Fibroblast of gingiva (primary cell): Measurements from ENCODE around the gene ABCA1.
A peak's percentile ranks its signal among the peaks of the same experiment; 100 is the strongest.
"Not testable (repeated sequence)": the region's sequence is repeated elsewhere in the genome, so short reads cannot be mapped to it uniquely, and the experiment has no call there.

Experiments
- DNase-seq: peaks from one replicate; pipeline ENCODE4 v3.0.0-alpha.2; 2011; ENCODE audit warnings: low read depth

The ABCA1 gene

DNA sequence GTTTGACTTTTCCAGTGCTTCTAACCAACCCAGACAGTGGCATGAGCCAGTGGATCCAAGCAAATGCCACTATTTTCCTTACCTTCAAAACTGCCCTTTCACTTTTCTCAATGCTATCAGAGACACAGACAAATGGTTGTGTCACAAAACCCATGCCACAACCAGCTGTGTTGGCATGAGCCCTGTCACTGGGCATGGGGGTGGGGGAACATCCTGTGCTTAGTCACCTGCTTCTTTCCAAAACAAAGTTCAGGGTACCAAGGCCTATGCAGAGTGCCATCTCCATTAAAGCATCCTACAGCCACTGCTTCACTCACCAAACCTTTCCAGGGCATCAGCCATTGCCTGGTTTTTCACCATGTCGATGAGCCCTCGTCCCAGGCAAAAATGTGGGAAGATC, 133.9 kb downstream of the ABCA1 start:
- DNase-seq, result no peak

DNA sequence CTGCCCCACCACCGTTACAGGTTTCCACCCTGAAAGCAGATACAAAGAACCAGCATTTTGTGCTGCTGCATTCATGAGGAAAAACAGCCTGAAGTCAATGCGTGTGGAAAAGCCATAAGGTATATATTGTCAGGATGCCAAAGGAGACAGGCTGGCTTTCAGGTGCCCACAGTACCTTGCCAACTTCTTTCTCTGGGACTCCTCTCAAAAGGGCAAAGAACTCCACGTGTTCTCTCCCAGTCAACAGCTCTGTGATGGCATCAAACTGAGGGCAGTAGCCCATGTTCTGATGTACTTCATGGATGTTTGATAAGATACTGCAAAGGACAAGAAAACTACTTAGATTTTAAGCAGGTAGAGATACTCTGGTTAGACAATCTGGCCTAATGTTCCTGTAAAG, 139.7 kb downstream of the ABCA1 start:
- DNase-seq, result no peak

DNA sequence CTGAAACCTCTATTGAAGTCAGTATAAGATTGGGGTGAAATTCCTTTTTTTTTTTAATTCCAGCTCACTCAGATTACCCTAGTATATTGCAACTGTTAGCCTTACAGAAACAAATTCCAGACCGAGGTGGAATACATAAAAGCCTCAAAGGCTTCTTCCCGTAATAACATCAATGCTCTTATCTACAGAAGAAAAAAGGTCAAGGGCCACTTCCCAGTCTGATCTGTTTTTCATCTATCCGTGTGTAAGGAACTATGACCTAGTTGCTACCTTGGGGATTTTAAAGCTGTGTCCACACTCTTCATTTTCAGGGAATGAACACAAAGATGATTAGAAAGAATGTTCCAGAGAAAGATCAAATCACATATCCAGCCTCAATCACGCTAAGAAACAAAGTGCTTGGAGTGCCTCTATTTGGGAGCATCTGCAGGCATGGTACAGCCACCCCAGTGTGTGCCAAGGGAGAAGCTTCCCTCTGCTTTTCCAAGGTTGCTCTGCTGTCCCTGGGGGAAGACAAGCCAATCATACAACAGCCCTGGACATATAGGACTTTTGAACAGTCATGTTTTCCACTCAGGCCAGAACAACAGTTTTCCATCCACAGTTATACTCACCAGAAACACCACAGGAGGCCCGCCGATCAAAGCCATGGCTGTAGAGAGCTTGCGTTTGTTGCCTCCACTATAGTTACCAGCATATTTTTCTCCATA, 140.5 kb downstream of the ABCA1 start:
- no peak for DNase-seq

DNA sequence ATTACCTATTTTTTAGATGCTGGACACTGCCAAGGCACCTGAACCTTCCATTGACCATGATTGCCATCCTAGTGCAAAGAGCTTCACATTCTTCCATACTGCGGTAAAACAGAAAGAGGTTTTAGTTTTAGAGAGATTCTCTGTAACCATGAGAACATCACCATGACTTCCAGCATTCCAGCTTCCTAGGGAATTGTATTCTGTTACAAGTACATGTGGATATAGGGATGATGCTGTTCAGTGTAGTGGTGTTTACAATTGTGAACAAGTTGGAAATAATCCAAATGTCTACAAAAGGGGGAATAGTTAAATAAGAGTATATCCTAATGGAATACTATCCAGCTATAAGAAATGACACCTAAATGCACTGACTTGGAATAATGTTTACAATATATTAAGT, 141.7 kb downstream of the ABCA1 start:
- no peak for DNase-seq

DNA sequence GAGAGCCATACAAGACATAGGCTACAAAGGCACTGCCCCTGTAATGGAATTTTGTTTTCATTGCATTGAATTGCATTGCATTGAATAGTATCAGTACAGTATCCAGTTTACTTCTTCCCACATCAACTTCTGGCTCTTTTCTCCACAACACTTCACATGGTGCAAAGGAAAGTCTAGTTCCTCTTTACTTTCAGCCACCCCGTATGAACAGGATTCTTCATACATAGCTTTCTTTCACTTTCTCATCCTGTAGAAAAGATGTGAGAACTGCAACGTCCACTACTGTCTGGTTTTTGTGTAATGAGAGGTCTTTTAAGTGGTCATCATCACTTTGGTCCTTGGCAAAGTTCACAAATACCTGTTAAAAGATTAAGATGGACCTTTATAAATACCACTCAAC, 143.9 kb downstream of the ABCA1 start:
- DNase-seq, result no peak

DNA sequence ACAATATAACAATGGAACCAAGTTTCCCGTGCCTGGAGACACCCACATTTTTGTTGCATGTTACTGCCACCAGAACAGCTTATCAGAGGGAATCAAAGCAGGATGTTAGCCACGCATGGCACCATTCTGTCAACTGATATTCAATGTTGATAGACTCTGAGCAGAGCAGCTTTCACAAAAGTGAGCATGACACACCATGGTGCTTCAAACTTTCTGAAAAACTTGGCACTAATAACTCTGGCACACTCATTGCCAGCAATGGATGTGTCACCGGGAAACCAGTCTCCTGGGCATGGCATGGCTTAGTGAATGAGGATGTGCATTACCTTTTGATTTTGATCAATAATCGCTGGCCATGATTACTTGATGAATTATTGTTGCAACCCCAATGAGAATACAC, 144.4 kb downstream of the ABCA1 start:
- DNase-seq, result no peak

DNA sequence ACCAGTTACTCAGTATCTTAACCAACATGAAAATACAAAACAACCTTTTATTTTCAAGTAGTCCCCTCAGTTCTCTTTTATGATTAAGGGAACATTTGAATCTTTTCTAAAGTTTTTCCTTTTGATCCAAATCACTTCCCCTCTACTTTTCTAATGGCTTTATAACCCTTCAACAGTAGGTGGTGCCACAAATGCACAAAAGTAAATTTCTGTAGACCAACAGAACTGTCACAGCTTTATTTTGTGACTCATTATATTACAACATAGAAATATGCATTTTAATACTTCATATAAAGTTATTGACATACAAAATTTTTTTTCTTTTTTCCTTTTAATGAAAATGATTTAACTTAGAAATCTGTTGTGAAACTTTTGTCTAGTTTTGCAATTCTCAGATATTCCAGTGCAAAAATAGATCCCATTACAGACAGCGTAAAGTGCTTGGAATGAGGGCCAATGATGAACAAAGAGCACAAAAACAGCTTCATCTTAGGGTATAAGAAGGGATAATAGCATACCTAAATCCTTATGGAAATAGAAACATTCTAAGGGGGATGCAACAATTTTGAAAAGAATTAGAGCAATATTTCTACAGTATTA, 147.1 kb downstream of the ABCA1 start:
- peak; percentile 72 for DNase-seq

DNA sequence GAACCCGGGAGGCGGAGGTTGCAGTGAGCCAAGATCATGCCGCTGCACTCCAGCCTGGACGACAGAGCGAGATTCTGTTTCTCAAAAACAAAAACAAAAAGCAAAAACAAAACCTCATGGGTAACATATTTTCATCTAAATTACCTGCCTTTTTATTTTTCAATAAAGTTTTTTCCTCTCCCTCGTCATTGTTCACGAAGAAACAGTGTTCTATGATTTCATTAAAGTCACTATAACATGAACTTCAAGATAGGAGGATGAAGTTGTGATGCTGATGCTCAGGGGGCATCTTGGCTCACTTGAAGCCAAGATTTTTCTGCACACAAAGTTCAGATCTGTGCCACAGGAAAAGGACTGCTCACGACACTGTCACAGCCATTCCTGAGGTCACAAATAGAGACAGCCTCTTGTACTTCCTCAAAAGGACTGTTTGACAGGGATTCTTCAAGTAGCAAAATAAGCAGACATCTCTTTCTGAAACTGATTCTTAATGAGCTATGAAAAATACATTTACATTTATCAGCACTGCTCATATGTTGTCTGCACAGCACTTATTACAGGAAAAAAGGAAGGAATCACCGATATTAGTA, 147.9 kb downstream of the ABCA1 start:
- no peak for DNase-seq

DNA sequence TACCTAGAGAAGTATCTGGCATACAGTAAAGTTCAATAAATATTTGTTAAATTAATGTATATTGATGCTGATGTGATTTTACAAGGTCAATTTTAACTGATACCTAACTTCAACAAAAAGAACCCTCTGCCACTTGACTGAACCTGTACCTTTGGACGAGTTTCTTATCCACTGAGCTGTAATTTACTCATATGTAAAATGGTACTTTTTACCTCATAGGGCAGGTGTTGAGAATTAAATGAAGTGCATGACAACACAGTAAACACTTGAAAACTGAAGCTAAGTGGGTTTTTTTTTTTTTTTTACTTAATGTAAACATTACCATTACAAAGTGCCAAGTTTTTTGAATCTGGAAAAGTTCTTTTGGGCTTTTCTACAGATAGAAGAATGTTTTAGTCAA, 148.6 kb downstream of the ABCA1 start:
- DNase-seq, result no peak

DNA sequence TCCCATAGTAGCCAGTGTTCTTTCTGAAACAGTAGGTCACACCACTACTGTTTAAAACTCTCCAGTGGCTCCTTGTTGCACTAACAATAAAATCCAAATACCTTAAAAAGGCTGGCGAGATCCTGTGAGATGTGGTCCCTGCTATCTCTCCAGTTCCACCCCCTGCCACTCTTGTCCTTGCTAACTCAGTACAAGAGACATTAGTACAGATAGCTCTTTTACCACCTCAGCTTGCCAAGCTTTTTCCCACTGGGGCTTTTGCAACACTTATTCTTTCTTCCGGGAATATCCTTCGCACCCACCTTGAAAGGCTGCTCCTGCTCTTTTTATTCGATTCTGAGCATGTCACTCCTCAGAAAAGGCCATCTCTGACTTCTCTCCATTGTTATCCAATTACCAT, 149.2 kb downstream of the ABCA1 start:
- DNase-seq, result no peak

DNA sequence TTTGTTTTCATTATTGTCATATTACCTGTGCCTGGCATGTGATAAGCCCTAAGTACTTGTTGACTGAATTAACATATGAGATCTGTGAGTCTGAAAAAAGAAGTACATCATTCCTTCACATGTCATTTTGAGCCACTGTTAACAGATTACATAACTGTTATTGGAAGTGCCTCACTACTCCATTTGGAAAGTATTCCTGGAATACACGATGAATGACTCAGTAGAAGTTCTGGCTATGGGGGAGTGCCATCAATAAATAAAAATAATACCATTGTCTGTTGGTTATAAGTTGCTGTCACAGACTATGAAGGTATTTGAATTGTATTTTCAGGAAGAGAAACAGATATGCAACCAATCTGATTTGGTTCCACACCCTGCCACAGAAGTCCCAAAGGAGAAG, 151.2 kb downstream of the ABCA1 start:
- no peak for DNase-seq

DNA sequence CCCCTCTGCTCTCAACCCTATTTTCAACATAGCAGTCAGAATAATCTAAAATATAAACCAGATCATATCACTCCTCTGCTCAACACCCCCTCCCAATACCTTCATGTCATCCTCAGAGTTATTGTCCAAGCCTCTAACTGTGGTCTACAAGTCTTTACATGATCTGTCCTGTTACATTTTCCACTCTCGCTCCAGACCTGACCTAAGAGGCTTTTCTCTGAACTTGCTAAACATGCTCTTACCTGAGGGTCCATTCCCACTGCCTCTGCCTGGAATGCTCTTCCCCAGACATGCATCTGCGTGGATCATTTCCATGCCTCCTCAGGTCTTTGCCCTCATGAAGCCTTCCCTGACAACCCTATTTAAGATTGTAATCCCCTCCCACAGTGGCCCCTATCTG, 152.0 kb downstream of the ABCA1 start:
- DNase-seq, result no peak

DNA sequence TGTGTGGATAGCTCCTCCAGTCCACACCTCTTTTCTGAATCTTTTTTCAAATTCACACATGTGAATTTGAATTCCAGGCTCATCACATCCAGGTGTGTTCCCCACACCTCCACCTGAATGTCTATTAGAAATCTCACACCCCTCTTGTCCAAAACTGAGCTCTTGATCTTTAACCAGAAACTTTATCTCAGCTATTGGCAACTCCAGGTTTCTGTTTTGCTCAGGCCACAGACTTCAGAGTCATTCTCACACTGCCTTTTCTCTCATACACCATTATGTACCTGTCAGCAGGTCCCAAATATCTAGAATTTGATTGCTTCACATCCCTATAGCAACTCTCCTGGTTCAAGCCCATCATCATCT, 152.4 kb downstream of the ABCA1 start:
- DNase-seq, result no peak

DNA sequence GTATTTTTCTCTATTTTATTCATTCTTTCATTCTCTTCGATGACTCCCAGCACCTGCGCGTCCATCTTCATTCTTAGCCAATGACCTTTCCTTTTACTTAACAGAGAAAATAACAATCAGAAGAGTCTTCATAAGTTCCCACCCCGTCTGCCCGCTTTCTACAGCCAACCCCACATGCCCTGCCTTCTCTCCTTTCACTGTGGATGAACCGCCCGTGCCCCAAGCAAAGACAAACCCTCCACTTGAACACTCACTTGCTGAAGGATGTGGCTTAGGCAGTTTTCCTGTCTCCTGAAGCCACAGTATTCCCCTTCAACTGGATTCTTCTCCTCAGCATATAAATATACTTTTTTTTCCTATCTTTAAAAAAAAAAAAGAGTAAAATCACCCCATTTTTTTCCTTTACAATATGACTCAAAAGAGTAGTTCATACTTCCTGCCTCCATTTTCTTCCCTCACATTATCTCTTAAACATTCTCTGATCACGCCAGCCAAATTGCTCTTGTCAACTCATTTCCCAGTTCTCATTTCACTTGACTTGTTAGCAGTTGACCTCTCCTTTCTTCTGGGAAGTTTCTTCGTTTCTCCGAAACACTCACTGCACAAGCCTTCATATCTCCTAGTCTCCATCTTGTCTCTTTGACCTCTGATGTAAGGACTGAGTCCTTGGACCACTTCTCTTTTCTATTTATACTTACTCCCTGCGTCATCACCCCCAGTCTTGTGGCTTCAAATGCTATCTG, 153.0 kb downstream of the ABCA1 start:
- DNase-seq, result no peak

DNA sequence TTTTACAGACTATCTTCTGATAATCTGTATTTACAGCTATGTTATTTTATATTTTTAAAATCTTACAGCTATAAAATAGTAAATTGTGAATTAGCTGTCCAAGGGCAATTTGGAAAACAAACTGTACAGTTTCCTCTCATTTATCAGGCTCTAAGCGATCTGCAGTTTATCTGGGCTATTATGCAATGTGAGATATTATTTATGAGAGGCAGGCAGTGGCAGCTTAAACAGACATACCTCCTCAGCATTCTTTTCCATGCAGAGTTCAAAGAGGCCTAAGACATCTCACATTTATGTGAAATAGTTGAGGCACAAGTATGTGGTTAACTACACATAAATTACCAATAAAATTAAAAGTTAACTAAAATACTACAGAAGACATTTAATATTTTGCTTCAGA, 153.8 kb downstream of the ABCA1 start:
- no peak for DNase-seq

DNA sequence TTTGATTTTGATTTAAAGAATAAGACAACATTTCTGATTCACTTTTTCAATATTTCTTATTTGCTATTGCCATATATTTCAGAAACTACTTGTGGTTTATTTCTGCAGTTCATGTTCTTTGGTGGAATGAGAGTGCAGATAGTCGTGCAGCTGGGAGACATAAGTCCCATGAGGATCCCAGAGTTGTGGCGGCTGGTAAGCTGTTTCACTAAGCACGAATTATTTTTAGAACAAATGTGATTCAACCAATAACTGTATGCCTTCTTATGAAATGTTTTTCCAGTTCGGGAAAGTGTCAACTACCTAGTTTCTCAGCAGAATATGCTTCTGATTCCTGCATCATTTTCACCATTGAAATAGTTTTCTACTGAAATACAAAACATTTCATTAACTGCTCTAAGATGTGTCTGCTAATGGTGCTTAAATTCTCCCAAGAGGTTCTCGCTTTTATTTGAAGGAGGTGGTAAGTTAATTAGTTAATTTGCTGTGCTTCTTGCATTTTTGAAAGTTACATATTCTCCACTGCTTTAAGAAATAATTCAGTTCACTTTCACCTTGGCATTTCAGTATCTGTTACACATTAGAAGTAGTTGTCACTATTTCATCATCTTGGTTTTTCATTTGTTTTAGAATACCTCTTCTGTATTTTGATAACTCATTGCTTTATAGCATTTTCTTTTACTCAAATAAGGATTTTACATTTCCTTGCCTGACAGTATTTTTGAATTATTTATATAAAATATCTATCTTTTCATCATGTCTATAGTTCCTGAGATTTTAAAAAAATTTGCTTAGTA, 155.0 kb downstream of the ABCA1 start:
- DNase-seq, result peak; percentile 35

DNA sequence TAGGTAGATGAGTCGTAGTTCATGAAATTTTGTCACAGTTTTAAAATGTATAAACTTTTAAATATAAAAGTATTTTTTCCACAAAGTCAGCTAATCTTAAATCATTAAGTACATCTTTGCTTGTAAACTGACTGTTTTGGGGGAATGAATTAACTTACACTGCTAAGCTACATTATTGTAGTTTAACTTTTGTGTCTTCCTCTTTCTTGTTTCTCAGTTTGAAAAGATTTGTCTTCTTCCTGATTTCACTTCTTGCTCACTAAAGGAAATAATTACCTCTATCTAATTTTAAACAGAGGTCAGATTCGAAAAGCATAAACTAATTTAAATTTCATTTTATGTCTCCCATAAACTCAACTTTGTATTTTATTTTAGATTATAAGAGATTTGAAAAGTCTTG, 158.3 kb downstream of the ABCA1 start:
- no peak for DNase-seq

DNA sequence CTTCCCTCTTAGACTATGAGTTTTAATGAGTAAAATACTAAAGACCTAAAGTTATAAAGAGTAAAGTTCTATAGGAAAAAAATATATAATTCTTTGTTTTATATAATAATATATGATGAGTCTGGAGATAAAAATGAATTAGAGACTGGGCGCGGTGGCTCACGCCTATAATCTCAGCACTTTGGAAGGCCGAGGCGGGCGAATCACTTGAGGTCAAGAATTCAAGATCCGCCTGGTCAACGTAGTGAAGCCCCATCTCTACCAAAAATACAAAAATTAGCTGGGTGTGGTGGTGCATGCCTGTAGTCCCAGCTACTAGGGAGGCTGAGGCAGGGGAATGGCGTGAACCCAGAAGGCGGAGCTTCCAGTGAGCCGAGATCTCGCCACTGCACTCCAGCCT, 158.9 kb downstream of the ABCA1 start:
- not testable (repeated sequence) for DNase-seq

DNA sequence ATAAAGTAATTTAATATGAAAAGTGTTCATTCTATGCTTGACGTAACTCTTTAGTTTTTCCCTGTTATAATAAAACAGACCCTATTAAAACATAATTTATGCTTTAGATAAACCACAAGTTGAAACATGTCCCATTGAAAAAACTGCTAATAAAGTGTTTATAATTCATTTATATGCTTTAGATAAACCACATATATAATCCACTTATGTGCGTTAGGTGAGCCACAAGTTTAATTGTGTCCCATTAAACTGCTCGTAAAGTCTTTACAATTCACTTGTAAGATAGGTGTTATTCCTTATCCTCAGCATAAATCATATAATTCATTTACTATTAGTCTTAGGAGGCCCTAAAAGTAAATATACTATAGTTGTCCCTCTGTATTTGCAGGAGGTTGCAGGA, 160.4 kb downstream of the ABCA1 start:
- no peak for DNase-seq

DNA sequence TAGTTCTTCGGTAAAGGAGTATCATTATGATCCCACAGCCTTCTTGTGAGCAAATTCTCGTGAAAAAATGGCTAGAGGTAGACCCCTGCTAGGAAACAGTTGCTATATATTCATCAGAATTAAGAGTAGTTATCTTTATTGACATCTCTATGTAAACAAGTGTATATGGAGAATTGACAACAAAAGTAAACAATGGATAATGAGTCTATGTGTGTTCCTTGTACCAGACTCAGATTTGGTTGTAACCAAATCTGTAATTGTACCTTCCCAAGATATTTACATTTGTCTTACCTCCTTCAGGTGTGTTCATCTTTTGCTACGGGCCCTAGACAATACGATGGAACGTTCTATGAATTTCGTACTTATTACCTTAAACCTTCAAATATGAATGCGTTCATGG, 161.9 kb downstream of the ABCA1 start:
- DNase-seq, result no peak

DNA sequence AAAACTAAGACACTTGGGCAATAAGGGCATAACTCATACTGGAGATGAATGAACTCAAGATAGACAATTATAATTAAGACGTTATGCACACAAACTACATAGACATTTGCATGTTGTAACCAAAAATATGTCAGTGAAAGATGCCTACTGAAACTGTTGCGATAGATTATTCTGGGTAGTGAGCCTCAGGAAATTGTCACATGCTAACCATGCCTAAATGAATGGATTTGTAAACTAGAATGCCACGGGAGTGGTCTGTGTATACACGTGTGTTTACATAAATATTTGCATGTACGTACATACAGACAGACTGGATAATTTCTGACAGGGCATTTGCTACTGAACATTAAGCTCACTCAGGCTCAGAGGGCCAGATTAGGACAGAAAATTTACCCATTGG, 162.8 kb downstream of the ABCA1 start:
- peak; percentile 71 for DNase-seq

DNA sequence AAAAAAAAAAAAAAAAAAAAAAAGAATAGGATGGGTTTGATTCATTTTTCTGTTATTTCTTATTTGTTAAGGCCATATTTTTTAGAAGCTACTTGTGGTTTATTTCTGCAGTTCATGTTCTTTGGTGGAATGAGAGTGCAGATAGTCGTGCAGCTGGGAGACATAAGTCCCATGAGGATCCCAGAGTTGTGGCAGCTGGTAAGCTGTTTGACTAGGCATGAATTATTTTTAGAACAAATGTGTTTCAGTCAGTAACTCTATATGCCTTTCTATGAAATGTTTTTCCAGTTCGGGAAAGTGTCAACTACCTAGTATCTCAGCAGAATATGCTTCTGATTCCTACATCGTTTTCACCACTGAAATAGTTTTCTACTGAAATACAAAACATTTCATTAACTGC, 169.0 kb downstream of the ABCA1 start:
- no peak for DNase-seq
